ENCODE data around the gene SERHL2. TPM values are rescaled to one million over a fixed set of nuclear protein-coding genes. Genes with fewer than 3 reads are reported as not detected.
"Not testable (repeated sequence)": the region's sequence is repeated elsewhere in the genome, so short reads cannot be mapped to it uniquely, and the experiment has no call there.

Gene SERHL2
- total and polyA plus RNA-seq, 2 experiments from 2014 or later: 2.7 to 5.2 TPM

GRCh38 chr22:42544686-42545085, 9.1 kb upstream of the SERHL2 start:
- no peak overlapping the region for H3K4me3 ChIP-seq
- H3K4me1 ChIP-seq (ENCODE audit: low read depth): peaks cover 6% of the 10 kb centered on the region
- no peaks in the 10 kb centered on the region for H3K36me3 ChIP-seq
- no peak overlapping the region for H3K27ac ChIP-seq
- peak in 1 of 2 donors; percentile 85 for DNase-seq (ENCODE audit: low read depth in 1 of 2, low spot score in 1 of 2)
- no peak for TF ChIP-seq CTCF (IDR thresholded peaks at IDR 0.05; ENCODE audit: low read depth, low read length)
- H3K27me3 ChIP-seq: no peaks in the 10 kb centered on the region
- H3K9me3 ChIP-seq (ENCODE audit: low read depth): no peaks in the 10 kb centered on the region

- peaks cover 6% of the 10 kb centered on the region for H3K4me1 ChIP-seq (ENCODE audit: low read depth)
- no peak for TF ChIP-seq CTCF (IDR thresholded peaks at IDR 0.05; ENCODE audit: low read depth, low read length)
- H3K27me3 ChIP-seq: no peaks in the 10 kb centered on the region
- H3K4me3 ChIP-seq: no peak overlapping the region
- H3K36me3 ChIP-seq: no peaks in the 10 kb centered on the region
- no peaks in the 10 kb centered on the region for H3K9me3 ChIP-seq (ENCODE audit: low read depth)
- no peak overlapping the region for H3K27ac ChIP-seq
- DNase-seq (ENCODE audit: low read depth in 1 of 2, low spot score in 1 of 2): no peak
Measured at GRCh38 chr22:42547562-42547961, 6.2 kb upstream of the SERHL2 start.

- H3K27me3 ChIP-seq; H3K4me1 ChIP-seq (ENCODE audit: low read depth); H3K9me3 ChIP-seq (ENCODE audit: low read depth); H3K27ac ChIP-seq; H3K4me3 ChIP-seq; H3K36me3 ChIP-seq; DNase-seq (ENCODE audit: low read depth in 1 of 2, low spot score in 1 of 2): not testable (repeated sequence)
Measured at GRCh38 chr22:42548126-42548525, 5.6 kb upstream of the SERHL2 start.

- DNase-seq (ENCODE audit: low read depth in 1 of 2, low spot score in 1 of 2): no peak
- no peak overlapping the region for H3K4me3 ChIP-seq
- no peaks in the 10 kb centered on the region for H3K9me3 ChIP-seq (ENCODE audit: low read depth)
- no peak for TF ChIP-seq CTCF (IDR thresholded peaks at IDR 0.05; ENCODE audit: low read depth, low read length)
- no peaks in the 10 kb centered on the region for H3K36me3 ChIP-seq
- H3K27me3 ChIP-seq: no peaks in the 10 kb centered on the region
- no peak overlapping the region for H3K27ac ChIP-seq
- H3K4me1 ChIP-seq (ENCODE audit: low read depth): peaks cover 6% of the 10 kb centered on the region
Measured at GRCh38 chr22:42548597-42549330, 5.0 kb upstream of the SERHL2 start.

- Histone ChIP-seq H3K27ac (no peak overlapping the region), H3K4me1 (ENCODE audit: low read depth) (peaks cover 6% of the 10 kb centered on the region), H3K4me3 (no peak overlapping the region), H3K36me3 (no peaks in the 10 kb centered on the region), H3K9me3 (ENCODE audit: low read depth) (no peaks in the 10 kb centered on the region), H3K27me3 (no peaks in the 10 kb centered on the region)
- TF ChIP-seq CTCF (IDR thresholded peaks at IDR 0.05; ENCODE audit: low read depth, low read length): no peak
- DNase-seq (ENCODE audit: low read depth in 1 of 2, low spot score in 1 of 2): no peak
Measured at GRCh38 chr22:42549331-42550060, 4.3 kb upstream of the SERHL2 start.

- not testable (repeated sequence) for H3K36me3 ChIP-seq; H3K27ac ChIP-seq; H3K27me3 ChIP-seq; H3K4me1 ChIP-seq (ENCODE audit: low read depth); H3K9me3 ChIP-seq (ENCODE audit: low read depth); DNase-seq (ENCODE audit: low read depth in 1 of 2, low spot score in 1 of 2); H3K4me3 ChIP-seq
Measured at GRCh38 chr22:42552294-42552647, 1.5 kb upstream of the SERHL2 start.

All from cardiac muscle cell (in vitro differentiated cells and primary cell).